ENCODE measurements around the gene AIMP1.
"Not testable (repeated sequence)": the region's sequence is repeated elsewhere in the genome, so short reads cannot be mapped to it uniquely, and the experiment has no call there.

Gene AIMP1

DNA sequence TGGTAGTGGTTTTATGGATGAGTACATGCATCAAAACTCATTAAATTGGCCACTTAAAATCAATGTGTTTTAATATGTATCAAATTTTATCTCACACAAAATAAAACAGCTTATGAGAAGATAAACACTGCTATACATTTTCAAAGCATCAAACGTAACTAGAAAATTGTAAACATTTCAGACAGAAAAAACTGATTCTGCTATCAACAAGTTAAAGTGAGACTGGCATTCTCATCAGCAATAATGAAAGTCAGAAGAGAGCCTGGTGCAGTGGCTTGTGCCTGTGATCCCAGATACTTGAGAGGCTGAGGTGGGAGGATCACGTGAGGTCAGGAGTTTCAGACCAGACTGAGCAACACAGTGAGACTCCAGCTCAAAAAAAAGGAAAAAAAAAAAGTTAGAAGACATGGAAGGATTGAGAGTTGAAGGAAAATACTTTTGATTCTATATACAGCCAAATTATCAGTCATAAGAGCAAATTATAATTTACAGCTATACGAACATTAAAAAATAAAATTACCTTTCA lies 3.3 kb upstream of the AIMP1 start:
- no peak for DNase-seq (ENCODE audit: low read depth)

DNA sequence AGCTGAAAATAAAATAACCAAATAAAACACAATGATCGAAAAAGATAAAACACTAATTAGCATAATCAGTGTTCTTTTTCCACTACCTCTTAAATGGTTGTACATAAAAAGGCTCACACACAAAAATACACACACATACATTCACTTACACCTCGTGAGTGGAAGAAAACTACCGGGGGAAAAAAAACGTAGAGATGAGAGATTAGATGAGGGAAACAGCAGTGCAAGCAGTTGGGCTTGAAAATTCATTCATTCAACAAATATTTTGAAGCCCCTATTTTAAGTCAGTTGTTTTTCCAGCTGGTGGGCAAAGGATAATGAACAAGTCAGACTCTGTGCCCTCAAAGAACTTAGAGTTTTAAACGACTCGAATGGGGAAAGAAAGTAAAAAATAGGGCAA lies 1.4 kb upstream of the AIMP1 start:
- DNase-seq (ENCODE audit: low read depth): no peak

DNA sequence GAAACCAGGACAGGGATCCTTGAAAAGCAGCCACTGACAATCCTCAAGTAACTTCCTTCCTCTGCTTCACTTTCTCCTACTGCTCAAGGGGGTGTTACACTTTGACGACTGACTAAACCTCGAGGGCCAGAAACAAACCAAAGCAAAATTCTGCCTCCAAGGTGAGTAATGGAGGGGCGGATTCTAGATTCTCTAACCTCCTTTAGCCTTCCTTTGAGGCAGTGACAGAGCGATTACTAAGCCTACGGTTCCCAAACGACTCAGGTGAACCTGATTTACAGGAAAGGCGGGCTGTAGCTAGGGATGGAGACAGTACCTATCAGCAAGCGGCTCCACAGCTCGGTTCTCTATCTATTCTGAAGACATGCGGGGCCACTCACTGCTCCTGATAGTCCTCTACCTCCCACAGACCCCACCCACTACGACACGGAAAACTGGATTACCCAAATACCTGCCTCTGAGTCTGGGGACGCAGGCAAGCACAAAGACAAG lies 828 bp upstream of the AIMP1 start:
- no peak for DNase-seq (ENCODE audit: low read depth)

DNA sequence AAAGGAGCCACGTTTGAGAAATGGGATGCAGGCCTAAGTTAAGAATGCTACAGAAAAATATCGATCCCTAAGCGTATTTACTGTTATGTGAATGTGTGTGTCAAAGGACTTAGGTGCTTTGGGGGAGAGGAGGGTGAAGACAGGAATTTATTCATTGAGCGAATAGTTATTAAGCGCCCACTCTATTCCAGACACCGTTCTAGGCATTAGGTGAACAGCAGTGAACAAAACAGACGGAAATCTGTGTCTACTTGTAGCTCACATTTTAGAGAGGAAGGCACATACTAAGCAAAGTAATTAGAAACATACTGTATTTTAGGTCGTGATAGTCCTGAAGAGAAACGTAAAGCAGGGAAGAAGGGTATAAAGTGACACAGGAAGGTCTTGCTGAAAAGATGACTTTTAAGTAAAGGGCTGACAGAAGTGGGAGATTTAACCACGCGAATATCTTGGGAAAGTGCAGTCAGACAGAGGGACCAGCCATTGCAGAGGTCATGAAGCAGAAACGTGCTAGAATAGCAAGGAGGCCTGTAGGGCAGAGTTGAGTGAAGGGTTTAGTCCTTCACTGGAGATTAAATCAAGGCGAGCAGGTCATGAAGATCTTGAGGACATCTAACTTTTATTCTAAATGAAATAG lies 541 bp downstream of the AIMP1 start:
- DNase-seq (ENCODE audit: low read depth): no peak

DNA sequence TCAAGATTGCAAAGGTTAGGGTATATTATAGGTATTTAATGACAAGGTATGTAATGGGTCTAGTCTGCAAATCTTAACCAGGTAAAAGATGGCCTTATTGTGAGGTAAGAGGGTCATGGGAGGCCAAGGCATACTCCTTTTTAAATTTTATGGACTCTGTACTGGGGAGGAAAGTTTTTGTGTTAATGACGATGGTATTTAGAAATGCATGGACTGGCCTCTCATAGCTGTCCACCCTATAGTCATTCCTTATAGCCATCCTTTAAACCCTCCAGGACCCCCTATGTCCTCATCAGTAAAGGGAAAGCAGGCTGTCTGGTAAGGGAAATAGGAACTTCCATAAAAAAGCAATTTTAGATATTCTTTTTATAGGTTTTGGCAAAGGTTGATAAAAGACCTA lies 1.5 kb downstream of the AIMP1 start:
- no peak for DNase-seq (ENCODE audit: low read depth)

DNA sequence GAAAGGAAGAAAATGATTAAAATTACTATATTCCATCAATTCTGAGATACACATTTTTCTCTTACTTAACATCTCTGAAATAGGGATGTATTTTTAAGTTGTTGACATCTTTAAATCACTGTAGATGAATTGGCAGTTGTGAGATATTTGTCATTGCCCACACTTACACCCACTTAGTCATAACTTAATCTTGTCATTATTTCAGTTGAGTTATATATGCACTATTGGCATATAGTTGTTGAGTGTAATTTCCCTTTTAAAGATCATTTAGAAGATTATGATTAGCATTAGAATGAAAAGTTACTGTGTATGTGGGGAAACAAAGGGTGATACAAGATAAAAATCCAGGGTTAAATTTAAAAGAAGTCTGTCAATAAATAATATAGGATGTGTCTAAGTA lies 2.2 kb downstream of the AIMP1 start:
- no peak for DNase-seq (ENCODE audit: low read depth)

DNA sequence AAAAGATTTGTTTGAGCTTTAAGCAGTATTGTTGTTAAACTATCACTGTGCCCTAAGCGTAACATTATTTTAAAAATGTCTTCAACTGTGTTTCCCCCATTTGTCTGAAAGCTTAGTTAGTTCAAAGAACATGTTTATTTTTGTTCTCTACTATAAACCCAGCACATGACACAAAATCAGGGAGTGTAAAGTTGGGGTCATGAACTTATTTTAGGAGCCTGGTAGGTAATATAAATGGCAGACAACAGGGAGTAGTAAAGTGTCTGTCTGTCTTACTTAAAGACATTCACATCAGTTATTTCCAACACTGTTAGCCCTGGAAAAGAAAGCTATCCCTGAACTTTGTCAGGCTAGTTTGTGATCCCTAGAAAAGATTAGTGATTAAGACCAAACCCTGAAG lies 3.9 kb downstream of the AIMP1 start:
- no peak for DNase-seq (ENCODE audit: low read depth)

DNA sequence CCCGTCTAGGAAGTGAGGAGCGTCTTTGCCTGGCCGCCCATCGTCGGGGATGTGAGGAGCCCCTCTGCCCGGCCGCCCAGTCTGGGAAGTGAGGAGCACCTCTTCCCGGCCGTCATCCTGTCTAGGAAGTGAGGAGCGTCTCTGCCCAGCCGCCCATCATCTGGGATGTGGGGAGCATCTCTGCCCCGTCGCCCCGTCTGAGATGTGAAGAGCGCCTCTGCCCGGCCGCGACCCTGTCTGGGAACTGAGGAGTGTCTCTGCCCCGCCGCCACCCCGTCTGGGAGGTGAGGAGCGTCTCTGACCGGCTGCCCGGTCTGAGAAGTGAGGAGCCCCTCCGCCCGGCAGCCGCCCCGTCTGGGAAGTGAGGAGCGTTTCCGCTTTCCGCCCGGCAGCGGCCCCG lies 4.8 kb downstream of the AIMP1 start:
- DNase-seq (ENCODE audit: low read depth): not testable (repeated sequence)

DNA sequence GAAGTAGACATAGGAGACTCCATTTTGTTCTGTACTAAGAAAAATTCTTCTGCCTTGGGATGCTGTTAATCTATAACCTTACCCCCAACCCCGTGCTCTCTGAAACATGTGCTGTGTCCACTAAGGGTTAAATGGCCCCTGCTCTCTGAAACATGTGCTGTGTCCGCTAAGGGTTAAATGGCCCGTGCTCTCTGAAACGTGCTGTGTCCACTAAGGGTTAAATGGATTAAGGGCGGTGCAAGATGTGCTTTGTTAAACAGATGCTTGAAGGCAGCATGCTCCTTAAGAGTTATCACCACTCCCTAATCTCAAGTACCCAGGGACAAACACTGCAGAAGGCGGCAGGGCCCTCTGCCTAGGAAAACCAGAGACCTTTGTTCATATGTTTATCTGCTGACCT lies 5.5 kb downstream of the AIMP1 start:
- not testable (repeated sequence) for DNase-seq (ENCODE audit: low read depth)

DNA sequence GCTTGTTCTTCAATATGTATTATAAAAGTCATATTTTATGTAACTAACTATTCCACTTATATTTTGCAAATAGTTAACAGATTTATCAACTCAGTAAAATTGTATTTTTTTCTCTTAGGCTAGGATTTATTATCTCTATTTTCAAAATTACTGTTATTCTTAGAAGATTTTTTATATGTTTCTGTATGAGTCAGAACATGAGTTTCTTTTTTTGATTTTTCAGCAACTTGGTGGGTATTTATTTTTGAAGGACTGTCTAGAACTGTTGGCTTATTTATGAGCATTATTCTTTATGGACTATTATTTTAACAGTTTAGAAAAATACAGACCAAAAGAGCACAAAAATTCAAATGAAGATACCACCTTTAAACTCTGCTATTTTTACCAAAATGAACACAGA lies 6.8 kb downstream of the AIMP1 start:
- DNase-seq (ENCODE audit: low read depth): no peak

DNA sequence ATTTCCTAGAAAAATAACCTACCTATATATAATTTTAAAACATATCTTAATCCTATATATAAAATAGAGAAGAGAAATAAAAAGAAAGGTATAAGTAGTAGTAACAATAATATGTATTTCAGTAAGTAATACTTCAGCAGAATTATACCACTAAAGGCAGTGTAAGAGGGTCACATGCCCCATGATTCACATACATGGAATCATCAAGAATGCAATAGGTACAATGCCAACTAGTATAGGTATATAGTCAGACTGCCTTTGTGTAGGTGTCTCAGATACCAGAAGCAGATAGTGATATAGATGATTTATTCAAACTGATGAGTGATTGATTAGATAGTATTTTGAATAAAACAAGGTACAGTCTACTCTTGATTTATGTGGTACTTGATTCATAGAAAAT lies 9.4 kb downstream of the AIMP1 start:
- DNase-seq (ENCODE audit: low read depth): no peak

DNA sequence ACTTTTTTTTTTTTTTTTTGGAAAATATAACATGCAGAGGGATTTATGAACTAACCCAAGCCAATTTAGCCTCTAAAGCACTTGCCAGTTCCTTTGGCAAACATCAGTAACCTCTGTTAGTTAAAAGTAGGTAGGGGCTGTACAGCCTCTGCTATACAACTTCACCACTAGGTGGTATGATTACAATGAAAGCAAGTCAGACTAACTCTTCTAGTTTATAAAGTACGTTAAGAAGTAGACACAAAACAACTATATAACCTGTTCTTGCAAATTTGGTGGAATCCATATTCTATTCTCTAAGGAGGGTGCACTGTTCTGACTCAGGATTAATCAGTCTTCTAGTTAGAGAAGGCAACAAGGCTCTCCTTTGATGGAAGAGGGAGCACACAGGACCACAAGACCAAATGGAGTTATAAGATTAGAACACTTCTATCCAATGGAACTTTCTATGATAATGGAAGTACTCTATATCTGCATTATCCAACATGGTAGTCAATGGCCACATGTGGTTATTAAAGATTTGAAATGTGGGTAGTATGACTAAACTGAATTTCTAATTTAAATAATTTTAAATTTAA lies 12.8 kb downstream of the AIMP1 start:
- DNase-seq (ENCODE audit: low read depth): no peak

DNA sequence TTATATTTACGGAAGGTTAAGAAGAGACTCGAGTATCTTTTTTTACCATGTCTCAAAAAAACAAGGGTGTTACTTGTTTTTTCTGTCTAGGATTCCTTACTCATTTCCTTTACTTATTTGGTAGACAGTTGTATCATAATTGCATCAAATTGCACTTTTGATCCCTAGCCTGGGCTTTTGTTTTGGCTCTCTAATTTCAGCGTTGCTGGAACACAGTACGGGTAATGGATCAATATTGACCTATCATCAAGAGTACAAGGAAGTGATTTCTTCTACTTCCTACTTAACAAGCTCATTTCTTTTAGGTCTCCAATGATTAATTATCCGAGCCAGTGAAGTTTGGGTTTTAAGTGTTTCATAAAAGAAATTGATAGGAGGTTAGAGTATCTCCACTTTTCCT lies 16.8 kb downstream of the AIMP1 start:
- no peak for DNase-seq (ENCODE audit: low read depth)

DNA sequence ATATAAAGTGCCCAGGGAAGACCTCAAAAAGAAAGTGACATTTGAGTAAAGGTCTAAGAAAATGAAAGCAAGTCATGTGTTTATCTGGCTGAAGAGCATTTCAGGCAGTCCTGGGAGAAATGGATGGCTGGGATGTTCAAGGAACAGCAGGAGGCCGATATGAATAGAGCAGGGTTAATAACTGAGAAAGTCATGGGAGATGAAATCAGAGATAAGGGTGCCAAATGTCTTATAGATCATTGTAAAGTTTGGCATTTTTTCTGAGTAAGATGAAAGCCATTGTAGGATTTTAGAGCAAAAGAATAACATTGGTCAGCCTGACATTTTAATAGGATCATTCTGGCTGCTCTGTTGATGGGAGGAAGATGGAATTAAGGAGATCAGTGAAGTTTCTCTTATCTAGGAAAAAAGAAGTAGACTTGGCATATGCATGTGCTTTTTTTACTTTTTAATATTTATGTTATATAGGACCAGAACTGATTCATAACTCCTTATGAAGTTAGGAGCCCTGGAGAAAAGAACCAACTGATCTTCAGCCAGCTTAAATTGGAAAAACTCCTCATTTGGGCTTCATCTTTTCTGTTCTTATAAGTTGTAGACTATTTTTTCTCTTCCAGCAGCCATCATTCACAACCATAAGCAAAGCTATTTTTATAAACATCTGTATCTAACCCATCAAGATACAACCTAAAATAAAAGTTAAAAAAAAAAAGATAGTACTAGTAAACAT lies 18.6 kb downstream of the AIMP1 start:
- no peak for DNase-seq (ENCODE audit: low read depth)

DNA sequence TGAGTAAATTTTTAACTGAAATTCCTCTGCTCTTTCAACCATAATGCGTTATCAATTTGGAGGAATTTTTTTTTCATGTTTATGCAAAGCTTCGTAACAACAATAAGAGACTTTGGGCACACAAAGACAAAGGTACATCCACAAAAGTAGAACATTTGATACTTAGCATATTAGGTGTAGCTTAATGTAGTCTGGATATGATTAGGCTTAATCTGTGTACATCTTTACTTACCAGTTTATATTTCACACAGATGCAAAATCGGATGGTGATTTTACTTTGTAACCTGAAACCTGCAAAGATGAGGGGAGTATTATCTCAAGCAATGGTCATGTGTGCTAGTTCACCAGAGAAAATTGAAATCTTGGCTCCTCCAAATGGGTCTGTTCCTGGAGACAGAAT lies 20.3 kb downstream of the AIMP1 start:
- DNase-seq (ENCODE audit: low read depth): no peak

DNA sequence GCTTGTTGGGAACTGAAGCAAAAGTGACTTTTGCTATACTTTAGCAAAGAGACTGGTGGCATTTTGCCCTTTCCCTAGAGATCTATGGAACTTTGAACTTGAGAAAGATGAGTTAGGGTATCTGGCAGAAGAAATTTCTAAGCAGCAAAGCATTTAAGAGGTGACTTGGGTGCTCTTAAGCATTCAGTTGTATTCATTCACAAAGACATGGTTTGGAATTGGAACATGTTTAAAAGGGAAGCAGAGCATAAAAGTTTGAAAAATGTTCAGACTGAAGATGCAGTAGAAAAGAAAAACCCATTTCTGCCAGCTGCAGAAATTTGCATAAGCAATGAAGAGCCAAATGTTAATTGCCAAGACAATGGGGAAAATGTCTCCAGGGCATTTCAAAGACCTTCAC lies 21.6 kb downstream of the AIMP1 start:
- no peak for DNase-seq (ENCODE audit: low read depth)

DNA sequence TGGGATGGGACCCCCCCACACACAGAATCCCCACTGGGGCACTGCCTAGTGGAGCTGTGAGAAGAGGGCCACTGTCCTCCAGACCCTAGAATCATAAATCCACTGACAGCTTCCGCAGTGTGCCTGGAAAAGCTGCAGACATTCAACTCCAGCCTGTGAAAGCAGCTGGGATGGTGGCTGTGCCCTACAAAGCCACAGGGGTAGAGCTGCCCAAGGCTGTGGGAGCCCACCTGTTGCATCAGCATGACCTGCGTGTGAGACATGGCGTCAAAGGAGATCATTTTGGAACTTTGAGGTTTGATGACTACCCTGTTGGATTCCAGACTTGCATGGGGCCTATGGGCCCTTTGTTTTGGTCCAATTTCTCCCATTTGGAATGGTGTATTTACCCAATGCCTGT lies 22.3 kb downstream of the AIMP1 start:
- DNase-seq (ENCODE audit: low read depth): no peak

DNA sequence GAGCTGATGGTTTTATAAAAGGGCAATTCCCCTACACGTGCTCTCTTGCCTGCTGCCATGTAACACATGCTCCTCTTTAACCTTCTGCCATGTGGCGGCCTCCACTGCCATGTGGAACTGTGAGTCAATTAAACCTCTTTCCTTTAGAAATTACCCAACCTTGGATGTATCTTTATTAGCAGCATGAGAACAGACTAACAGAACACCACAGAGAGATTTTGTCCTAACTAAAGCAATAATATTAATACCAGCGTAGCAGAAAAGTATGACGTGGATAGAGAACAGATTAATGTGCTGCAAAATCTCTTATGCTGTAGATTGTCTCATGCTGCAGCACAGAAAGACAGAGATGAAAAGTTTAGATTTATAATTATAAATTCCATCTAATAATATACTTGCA lies 23.1 kb downstream of the AIMP1 start:
- DNase-seq (ENCODE audit: low read depth): no peak

DNA sequence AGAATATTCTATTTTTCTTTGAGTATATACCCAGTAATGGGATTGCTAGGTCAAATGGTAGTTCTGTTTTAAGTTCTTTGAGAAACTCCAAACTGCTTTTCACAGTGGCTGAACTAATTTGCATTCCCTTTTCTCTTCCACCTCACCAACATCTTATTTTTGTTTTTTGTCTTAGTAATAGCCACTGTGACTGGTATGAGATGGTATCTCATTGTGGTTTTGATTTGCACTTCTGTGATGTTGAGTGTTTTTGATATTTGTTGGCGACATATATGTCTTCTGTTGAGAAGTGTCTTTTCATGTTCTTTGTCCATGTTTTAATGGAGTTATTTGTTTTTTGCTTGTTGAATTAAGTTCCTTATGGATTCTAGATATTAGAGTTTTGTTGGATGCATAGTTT lies 24.4 kb downstream of the AIMP1 start:
- no peak for DNase-seq (ENCODE audit: low read depth)

DNA sequence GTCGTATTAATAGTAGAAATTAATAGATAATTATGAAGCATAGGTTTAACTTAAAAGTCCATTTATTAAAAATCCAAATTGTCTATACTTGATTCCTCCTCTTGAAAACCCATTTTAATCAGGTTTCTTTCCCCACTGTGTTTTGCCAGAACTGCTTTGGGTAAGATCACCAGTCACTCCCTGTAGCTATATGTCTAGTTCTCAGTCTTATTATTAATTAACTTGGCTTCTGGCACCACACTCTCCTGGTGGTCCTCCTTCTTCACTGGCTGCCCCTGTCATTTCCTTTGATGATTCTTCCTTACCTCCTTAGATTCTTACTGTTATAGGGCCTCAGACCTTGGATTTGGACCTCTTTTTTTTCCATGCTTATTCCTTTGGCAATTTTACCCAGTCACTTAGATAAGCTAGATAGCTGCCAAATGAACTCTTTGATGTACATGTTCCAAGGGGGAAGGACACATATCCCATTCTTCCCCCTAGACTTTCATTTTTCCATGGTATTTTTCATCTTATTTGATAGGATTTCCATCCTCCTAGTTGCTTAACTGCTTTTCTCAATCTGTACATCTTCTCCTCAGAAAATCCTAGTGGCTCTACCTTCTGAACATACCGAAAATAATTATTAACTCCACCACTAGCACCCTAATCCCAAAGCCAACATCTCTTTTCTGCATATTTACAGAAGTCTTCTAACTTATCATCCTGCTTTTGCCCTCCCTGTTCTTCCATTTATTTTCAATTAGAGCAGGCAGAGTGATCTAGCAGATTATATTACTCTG lies 27.7 kb downstream of the AIMP1 start:
- no peak for DNase-seq (ENCODE audit: low read depth)

DNA sequence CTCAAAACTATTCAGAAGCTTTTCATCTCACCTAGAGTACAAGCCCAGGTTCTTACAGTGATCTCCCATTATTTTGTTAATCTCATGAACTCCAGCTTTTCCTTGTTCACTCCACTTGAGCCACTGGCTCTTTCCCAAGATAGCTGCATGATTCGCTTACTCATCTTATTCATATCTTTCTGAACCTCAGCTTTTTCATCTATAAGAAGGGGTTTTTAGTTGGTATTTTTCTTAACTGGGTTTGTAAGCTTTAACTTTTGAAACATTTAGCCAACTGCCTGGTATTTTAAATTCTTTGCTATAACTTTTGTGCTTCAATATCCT lies 28.3 kb downstream of the AIMP1 start:
- DNase-seq (ENCODE audit: low read depth): no peak

DNA sequence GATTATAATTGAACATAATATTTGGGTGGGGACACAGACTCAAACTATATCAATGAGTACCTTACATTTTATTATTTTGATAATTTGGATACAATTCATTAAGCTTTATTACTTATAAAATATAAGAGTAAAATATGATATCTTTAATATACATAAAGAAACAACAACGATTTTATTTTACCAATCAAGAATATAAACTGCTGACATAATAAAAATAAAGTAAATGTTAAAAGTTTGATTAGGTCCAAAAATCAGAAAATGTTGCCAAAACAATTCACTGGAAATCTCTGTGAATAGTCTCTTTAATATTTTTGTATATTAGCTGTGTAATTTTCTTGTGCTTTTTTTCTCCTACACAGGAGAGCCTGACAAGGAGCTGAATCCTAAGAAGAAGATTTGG lies 30.8 kb downstream of the AIMP1 start:
- DNase-seq (ENCODE audit: low read depth): no peak

DNA sequence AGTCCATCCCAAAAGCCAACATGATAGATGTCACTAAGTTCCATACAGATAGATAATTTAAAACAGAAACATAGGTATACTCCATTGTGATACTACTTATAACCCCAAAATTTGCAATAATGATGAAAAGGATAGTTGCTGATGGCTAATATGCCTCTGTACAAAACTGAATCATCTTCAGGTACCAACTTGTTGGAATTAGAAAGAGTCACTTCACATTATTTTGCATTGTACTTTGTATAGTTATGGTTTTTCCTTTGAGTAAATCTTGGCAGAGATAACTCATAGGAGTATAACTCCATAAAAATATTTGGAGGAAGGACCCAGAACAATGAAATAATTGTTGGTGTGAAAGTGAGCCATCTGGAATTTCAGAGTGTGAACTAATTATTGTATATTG lies 34.7 kb downstream of the AIMP1 start:
- DNase-seq (ENCODE audit: low read depth): no peak
